IPS-18a (cell line): ENCODE measurements around the gene UGT1A10.
"Not testable (repeated sequence)": the region's sequence is repeated elsewhere in the genome, so short reads cannot be mapped to it uniquely, and the experiment has no call there.

Experiments
- H3K27ac ChIP-seq: one replicate; pipeline ENCODE4 v1.5.1; 2013; ENCODE audit warnings: low read length
- H3K27me3 ChIP-seq: one replicate; pipeline ENCODE4 v1.6.1; 2013; ENCODE audit warnings: mild to moderate bottlenecking, low read length; ENCODE audit not compliant: control insufficient read depth, insufficient read depth
- H3K36me3 ChIP-seq: one replicate; pipeline ENCODE4 v1.6.1; 2013; ENCODE audit warnings: low read depth, low read length; ENCODE audit not compliant: control insufficient read depth
- H3K4me1 ChIP-seq: one replicate; pipeline ENCODE4 v1.6.1; 2013; ENCODE audit warnings: low read depth, low read length; ENCODE audit not compliant: control insufficient read depth
- H3K4me3 ChIP-seq: one replicate; pipeline ENCODE4 v1.5.1; 2013; ENCODE audit warnings: low read length
- H3K9ac ChIP-seq: one replicate; pipeline ENCODE4 v1.6.1; 2013; ENCODE audit warnings: mild to moderate bottlenecking, low read length, moderate library complexity
- H3K9me3 ChIP-seq: one replicate; pipeline ENCODE4 v1.6.1; 2013; ENCODE audit warnings: low read depth, low read length; ENCODE audit not compliant: control insufficient read depth

The UGT1A10 gene

GRCh38 chr2:233713262-233713615 is 77.0 kb downstream of the UGT1A10 start:
- Histone ChIP-seq H3K36me3 (no peaks in the 10 kb centered on the region), H3K9ac (no peak overlapping the region), H3K27ac (no peak overlapping the region), H3K9me3 (no peaks in the 10 kb centered on the region), H3K4me3 (no peak overlapping the region), H3K27me3 (no peaks in the 10 kb centered on the region), H3K4me1 (no peaks in the 10 kb centered on the region)

DNA sequence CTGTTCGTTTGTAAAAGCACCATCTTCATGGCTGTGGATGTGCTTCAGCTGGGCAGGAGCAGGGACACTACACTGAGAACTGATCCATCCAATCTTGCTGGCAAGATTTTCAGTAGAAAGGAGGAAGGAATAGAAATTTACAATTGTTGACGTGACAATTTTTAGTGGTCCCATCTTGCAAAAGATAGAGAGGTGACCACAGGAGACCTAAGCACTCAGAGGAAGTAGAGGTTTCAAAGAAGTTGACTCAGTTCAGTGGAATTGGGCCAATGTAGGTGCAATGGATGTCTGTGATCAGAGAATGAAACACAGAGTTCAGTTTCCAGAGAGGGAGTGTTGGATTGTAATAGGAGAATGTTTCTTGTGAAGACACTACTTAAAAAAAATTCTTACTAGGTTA is 77.9 kb downstream of the UGT1A10 start:
- H3K27ac ChIP-seq, result no peak overlapping the region
- no peaks in the 10 kb centered on the region for H3K4me1 ChIP-seq
- no peaks in the 10 kb centered on the region for H3K9me3 ChIP-seq
- H3K4me3 ChIP-seq, result no peak overlapping the region
- H3K27me3 ChIP-seq, result no peaks in the 10 kb centered on the region
- no peak overlapping the region for H3K9ac ChIP-seq
- H3K36me3 ChIP-seq, result no peaks in the 10 kb centered on the region

GRCh38 chr2:233718552-233718951 is 82.3 kb downstream of the UGT1A10 start, which contains the start of gene UGT1A4:
Gene UGT1A4, plus strand, starts transcription at chr2:233718736. Its CDS starts 85 bp downstream, at chr2:233718821.
- Histone ChIP-seq H3K27ac (no peak within 1 kb of the TSS), H3K36me3 (no peaks in the 10 kb centered on the region), H3K9ac (no peak within 1 kb of the TSS), H3K27me3 (no peaks in the 10 kb centered on the region), H3K9me3 (no peaks in the 10 kb centered on the region), H3K4me1 (no peaks in the 10 kb centered on the region), H3K4me3 (no peak within 1 kb of the TSS)

- Histone ChIP-seq H3K4me1 (no peaks in the 10 kb centered on the region), H3K27me3 (no peaks in the 10 kb centered on the region), H3K9me3 (no peaks in the 10 kb centered on the region), H3K36me3 (no peaks in the 10 kb centered on the region), H3K27ac (no peak within 1 kb of the TSS), H3K4me3 (no peak within 1 kb of the TSS), H3K9ac (no peak within 1 kb of the TSS)
Measured at GRCh38 chr2:233728723-233729301, 92.6 kb downstream of the UGT1A10 start, which contains the start of gene UGT1A3. Gene UGT1A3, plus strand, starts transcription at chr2:233729042. Its CDS starts 85 bp downstream, at chr2:233729127.

DNA sequence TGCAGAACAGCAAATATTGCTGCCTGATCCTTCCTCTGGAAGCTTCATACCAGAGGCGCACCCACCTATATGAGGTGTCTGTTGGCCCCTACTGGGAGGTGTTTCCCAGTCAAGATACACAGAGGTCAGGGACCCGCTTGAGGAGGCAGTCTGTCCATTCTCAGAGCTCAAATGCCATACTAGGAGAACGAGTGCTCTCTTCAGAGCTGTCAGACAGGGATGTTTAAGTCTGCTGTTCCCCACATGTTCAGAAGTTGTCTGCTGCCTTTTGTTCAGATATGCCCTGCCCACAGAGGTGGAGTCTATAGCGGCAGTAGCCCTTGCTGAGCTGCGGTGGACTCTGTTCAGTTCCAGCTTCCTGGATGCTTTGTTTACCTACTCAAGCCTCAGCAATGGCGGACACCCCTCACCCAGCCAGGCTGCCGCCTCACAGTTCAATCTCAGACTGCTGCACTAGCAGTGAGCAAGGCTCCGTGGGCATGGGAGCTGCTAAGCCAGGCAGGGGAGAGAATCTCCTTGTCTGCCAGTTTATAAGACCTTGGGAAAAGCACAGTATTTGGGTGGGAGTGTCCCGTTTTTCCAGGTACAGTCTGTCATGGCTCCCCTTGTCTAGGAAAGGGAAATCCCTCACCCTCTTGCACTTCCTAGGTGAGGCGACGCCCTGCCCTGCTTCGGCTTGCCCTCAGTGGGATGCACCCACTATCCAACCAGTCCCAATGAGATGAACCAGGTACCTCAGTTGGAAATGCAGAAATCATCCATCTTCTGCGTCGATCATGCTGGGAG is 100.8 kb downstream of the UGT1A10 start:
- not testable (repeated sequence) for H3K9ac ChIP-seq, H3K36me3 ChIP-seq, H3K4me3 ChIP-seq, H3K27me3 ChIP-seq, H3K27ac ChIP-seq, H3K4me1 ChIP-seq, H3K9me3 ChIP-seq

- no peak overlapping the region for H3K9ac ChIP-seq
- no peaks in the 10 kb centered on the region for H3K36me3 ChIP-seq
- H3K4me3 ChIP-seq, result no peak overlapping the region
- H3K27ac ChIP-seq, result no peak overlapping the region
- H3K27me3 ChIP-seq, result no peaks in the 10 kb centered on the region
- H3K4me1 ChIP-seq, result no peaks in the 10 kb centered on the region
- H3K9me3 ChIP-seq, result no peaks in the 10 kb centered on the region
Measured at GRCh38 chr2:233740870-233741269, 104.6 kb downstream of the UGT1A10 start.

- H3K27me3 ChIP-seq, result no peaks in the 10 kb centered on the region
- no peaks in the 10 kb centered on the region for H3K9me3 ChIP-seq
- no peak overlapping the region for H3K27ac ChIP-seq
- no peak overlapping the region for H3K9ac ChIP-seq
- no peaks in the 10 kb centered on the region for H3K4me1 ChIP-seq
- H3K4me3 ChIP-seq, result no peak overlapping the region
- no peaks in the 10 kb centered on the region for H3K36me3 ChIP-seq
Measured at GRCh38 chr2:233743464-233744259, 107.4 kb downstream of the UGT1A10 start.

DNA sequence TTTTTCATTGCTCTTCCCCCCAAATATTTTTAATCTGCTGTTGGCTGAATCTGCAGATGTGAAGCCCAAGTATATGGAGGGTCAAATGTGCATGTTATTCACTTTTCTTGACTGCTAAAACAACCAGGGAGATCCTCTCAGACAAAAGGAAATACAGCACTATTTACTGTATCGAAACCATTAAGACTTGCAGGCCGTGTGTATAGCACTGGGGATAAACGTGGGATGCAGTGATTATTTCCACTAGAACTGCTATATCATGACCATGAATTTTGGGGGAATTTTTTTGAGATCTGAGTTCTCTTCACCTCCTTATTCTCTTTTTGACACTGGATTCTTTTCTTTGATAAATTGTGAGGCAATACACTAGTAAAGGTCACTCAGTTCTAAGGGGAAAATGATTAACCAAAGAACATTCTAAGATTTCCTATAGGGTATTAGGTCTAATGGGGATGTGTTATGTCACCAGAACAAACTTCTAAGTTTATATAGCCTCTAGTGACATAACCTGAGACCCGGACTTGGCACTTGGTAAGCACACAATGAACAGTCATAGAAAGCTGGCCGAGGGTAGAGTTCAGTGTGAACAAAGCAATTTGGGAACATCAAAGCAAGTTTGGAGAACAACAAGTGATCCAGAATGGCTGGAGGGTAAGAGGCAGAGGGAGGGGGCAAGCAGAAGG is 109.0 kb downstream of the UGT1A10 start:
- H3K4me1 ChIP-seq, result no peaks in the 10 kb centered on the region
- H3K9me3 ChIP-seq, result peaks cover 5% of the 10 kb centered on the region
- H3K9ac ChIP-seq, result no peak overlapping the region
- H3K36me3 ChIP-seq, result no peaks in the 10 kb centered on the region
- H3K27me3 ChIP-seq, result no peaks in the 10 kb centered on the region
- H3K27ac ChIP-seq, result no peak overlapping the region
- H3K4me3 ChIP-seq, result no peak overlapping the region

DNA sequence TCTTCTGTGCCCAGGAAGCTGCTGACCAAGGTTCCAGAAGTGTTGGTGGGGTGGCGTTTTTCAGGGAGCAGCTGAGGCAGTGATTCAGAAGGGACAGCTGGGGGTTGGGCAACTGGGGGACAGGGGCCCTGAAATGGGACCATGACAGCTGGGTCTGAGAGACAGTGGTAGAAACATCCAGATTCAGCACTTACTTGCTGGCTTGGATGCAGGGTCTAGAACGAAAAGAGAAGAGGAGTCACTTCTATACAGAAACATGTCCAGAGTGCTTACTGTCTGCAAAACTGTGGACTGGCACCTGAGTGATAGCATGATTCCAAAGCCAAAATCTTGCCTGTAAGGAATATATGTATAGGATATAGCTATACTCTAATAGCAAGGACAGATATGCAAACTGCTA is 109.6 kb downstream of the UGT1A10 start:
- H3K27me3 ChIP-seq, H3K36me3 ChIP-seq, H3K4me3 ChIP-seq, H3K27ac ChIP-seq, H3K4me1 ChIP-seq, H3K9ac ChIP-seq, H3K9me3 ChIP-seq: not testable (repeated sequence)

DNA sequence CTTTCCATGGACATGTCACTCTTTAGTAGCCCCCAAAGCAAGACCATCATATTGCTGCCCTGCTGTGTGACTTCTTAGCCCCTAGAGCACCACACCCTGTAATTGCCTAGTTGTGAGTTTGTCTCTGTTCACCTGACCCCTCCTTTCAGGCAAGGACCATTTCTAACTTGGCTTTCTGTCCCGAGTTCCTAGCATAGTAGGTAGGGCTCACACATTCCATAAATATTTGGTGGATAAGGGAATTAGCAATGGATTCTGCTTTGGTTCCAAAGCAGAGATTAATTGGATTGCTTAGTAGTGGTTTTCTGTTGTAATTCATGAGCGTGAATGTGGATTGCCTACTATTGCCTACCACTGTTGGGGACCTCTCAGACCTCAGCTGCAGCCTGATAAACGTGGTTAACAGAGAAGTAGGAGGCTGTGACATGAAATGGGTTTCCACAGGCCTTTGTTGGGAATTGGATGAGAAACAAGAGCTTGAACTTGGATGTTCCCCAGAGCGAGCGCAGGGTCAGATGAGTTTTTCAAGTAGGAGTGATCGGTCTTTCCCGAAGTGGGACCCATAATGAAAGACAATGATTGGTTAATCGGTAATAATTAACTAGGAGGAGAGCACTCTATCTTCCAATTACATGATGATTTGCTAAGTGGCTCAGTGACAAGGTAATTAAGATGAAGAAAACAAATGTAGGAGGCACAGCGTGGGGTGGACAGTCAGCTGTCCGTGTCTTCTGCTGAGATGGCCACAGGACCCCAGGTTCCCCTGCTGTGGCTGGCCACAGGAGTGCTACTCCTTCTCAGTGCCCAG is 110.4 kb downstream of the UGT1A10 start:
- no peak overlapping the region for H3K27ac ChIP-seq
- no peak overlapping the region for H3K9ac ChIP-seq
- no peaks in the 10 kb centered on the region for H3K4me1 ChIP-seq
- H3K36me3 ChIP-seq, result no peaks in the 10 kb centered on the region
- no peaks in the 10 kb centered on the region for H3K27me3 ChIP-seq
- peaks cover 9% of the 10 kb centered on the region for H3K9me3 ChIP-seq
- H3K4me3 ChIP-seq, result no peak overlapping the region

- no peaks in the 10 kb centered on the region for H3K27me3 ChIP-seq
- H3K4me1 ChIP-seq, result no peaks in the 10 kb centered on the region
- H3K36me3 ChIP-seq, result no peaks in the 10 kb centered on the region
- peaks cover 13% of the 10 kb centered on the region for H3K9me3 ChIP-seq
- no peak overlapping the region for H3K9ac ChIP-seq
- no peak overlapping the region for H3K4me3 ChIP-seq
- H3K27ac ChIP-seq, result no peak overlapping the region
Measured at GRCh38 chr2:233747283-233747544, 111.0 kb downstream of the UGT1A10 start.
